Chondrocyte (in vitro differentiated cells): ENCODE measurements around the gene KBTBD13. TPM values are rescaled to one million over a fixed set of nuclear protein-coding genes. Genes with fewer than 3 reads are reported as not detected.

Experiments used
- DNase-seq: peaks from one replicate; pipeline ENCODE4 v3.0.0; 2021; ENCODE audit warnings: mixed read lengths, low spot score
- H3K27ac Mint-ChIP-seq: one replicate; pipeline ENCODE4 v1.8.0; 2021; ENCODE audit warnings: mild to moderate bottlenecking, moderate library complexity, mixed read lengths; ENCODE audit not compliant: unreplicated experiment
- H3K27me3 Mint-ChIP-seq: 2 replicates; pipeline ENCODE4 v1.8.0; 2021; ENCODE audit warnings: low read depth, mixed read lengths
- H3K36me3 Mint-ChIP-seq: 2 replicates; pipeline ENCODE4 v1.8.0; 2021; ENCODE audit warnings: low read depth, mixed read lengths
- H3K4me1 Mint-ChIP-seq: 2 replicates; pipeline ENCODE4 v1.8.0; 2021; ENCODE audit warnings: low read depth, mild to moderate bottlenecking, mixed read lengths
- H3K4me3 Mint-ChIP-seq: one replicate; pipeline ENCODE4 v1.8.0; 2021; ENCODE audit warnings: mild to moderate bottlenecking, moderate library complexity, mixed read lengths; ENCODE audit not compliant: unreplicated experiment
- H3K9me3 Mint-ChIP-seq: 2 replicates; pipeline ENCODE4 v1.8.0; 2021; ENCODE audit warnings: low read depth, mixed read lengths
- CTCF ChIP-seq: fragments of 200-600 bp; sonication (generic); IDR thresholded peaks from 2 replicates; pipeline ENCODE4 v1.5.0; 2021; ENCODE audit warnings: antibody characterized with exemption, mild to moderate bottlenecking, moderate library complexity
- long read RNA-seq: library from polyadenylated mRNA; stranded (forward); transcript quantifications from one replicate; pipeline ENCODE4 v2.0.0, GENCODE V29; 2021
- total RNA-seq: library from RNA; stranded (reverse); gene quantifications from 3 replicates; pipeline ENCODE4 v1.2.1, GENCODE V29; 2021

The KBTBD13 gene
- total RNA-seq: not detected in 3 replicates
- long read RNA-seq: 0 reads

GRCh38 chr15:65076486-65077290 is at the start of gene KBTBD13:
Gene KBTBD13 (plus strand): TSS chr15:65076746. CDS start chr15:65076816, 70 bp downstream.
- Mint-ChIP-seq H3K36me3 (no peaks in the 10 kb centered on the region), H3K4me3 (no peak within 1 kb of the TSS), H3K9me3 (no peaks in the 10 kb centered on the region), H3K27ac (no peak within 1 kb of the TSS), H3K4me1 (peaks cover 23% of the 10 kb centered on the region), H3K27me3 (peaks cover 13% of the 10 kb centered on the region)
- no peak for TF ChIP-seq CTCF
- DNase-seq: no peak

GRCh38 chr15:65026756-65027155 is 49.8 kb upstream of the KBTBD13 start:
- TF ChIP-seq CTCF: no peak
- H3K36me3 Mint-ChIP-seq: peaks cover 15% of the 10 kb centered on the region
- H3K4me1 Mint-ChIP-seq: peaks cover 18% of the 10 kb centered on the region
- no peaks in the 10 kb centered on the region for H3K9me3 Mint-ChIP-seq
- H3K4me3 Mint-ChIP-seq: no peak overlapping the region
- no peak for DNase-seq
- H3K27ac Mint-ChIP-seq: no peak overlapping the region
- H3K27me3 Mint-ChIP-seq: no peaks in the 10 kb centered on the region

GRCh38 chr15:65027593-65027992 is 49.0 kb upstream of the KBTBD13 start:
- DNase-seq: no peak
- Mint-ChIP-seq H3K27me3 (no peaks in the 10 kb centered on the region), H3K36me3 (peaks cover 15% of the 10 kb centered on the region), H3K4me3 (no peak overlapping the region), H3K4me1 (peaks cover 18% of the 10 kb centered on the region), H3K9me3 (no peaks in the 10 kb centered on the region), H3K27ac (no peak overlapping the region)
- TF ChIP-seq CTCF: no peak

- no peaks in the 10 kb centered on the region for H3K9me3 Mint-ChIP-seq
- peak overlapping the region; percentile 64 for H3K27ac Mint-ChIP-seq
- H3K27me3 Mint-ChIP-seq: no peaks in the 10 kb centered on the region
- H3K4me3 Mint-ChIP-seq: peak overlapping the region; percentile 80
- peaks cover 13% of the 10 kb centered on the region for H3K36me3 Mint-ChIP-seq
- no peak for TF ChIP-seq CTCF
- no peak for DNase-seq
- H3K4me1 Mint-ChIP-seq: peaks cover 21% of the 10 kb centered on the region
Measured at GRCh38 chr15:65028338-65028737, 48.2 kb upstream of the KBTBD13 start.

- no peak for DNase-seq
- Mint-ChIP-seq H3K4me1 (peaks cover 24% of the 10 kb centered on the region), H3K27ac (peak within 1 kb of the TSS; percentile 64), H3K27me3 (no peaks in the 10 kb centered on the region), H3K4me3 (peak within 1 kb of the TSS; percentile 80), H3K9me3 (no peaks in the 10 kb centered on the region), H3K36me3 (peaks cover 13% of the 10 kb centered on the region)
- peak; percentile 47 for TF ChIP-seq CTCF
Measured at GRCh38 chr15:65028921-65029735, 47.4 kb upstream of the KBTBD13 start, which contains the start of gene MTFMT. Gene MTFMT (minus strand): TSS chr15:65029639. CDS start chr15:65029613, 26 bp downstream.
